GM12878 (cell line): ENCODE results near the gene PRRC2A.

Source experiments
- ATF7 ChIP-seq: fragments of 450-650 bp; IDR thresholded peaks from 2 replicates; pipeline ENCODE4 v1.6.1; 2016; ENCODE audit warnings: low read depth, mild to moderate bottlenecking
- CBX3 ChIP-seq: fragments of 200-600 bp; sonication (generic); IDR thresholded peaks from 2 replicates; pipeline ENCODE4 v1.6.1; 2016; ENCODE audit warnings: low read depth, borderline replicate concordance
- CEBPB ChIP-seq, 2 experiments: fragments of 150-350 bp in 1 of 2; IDR thresholded peaks; 2 replicates each; pipeline ENCODE4 v1.6.1; 2012 to 2014; ENCODE audit warnings: low read depth in 2 of 2, low read length in 2 of 2, borderline replicate concordance in 1 of 2, inconsistent platforms in 1 of 2
- CHD1 ChIP-seq: IDR thresholded peaks from 2 replicates; pipeline ENCODE4 v1.6.1; 2012; ENCODE audit warnings: low read depth, low read length, improper control_type of control experiment
- CHD2 ChIP-seq: IDR thresholded peaks from 2 replicates; pipeline ENCODE4 v1.6.1; 2011; ENCODE audit warnings: low read depth, low read length, improper control_type of control experiment, borderline replicate concordance
- E2F4 ChIP-seq: IDR thresholded peaks from 2 replicates; pipeline ENCODE4 v1.6.1; 2012; ENCODE audit warnings: low read depth, low read length, improper control_type of control experiment
- EZH2 ChIP-seq: IDR thresholded peaks from 2 replicates; pipeline ENCODE4 v1.6.1; 2012; ENCODE audit warnings: low read depth, mild to moderate bottlenecking, control low read depth, inconsistent platforms, low read length, borderline replicate concordance; ENCODE audit not compliant: control insufficient read depth
- POLR2A ChIP-seq: IDR thresholded peaks from 2 replicates; pipeline ENCODE4 v1.6.1; 2011; ENCODE audit warnings: low read depth, mild to moderate bottlenecking, low read length
- SP1 ChIP-seq: IDR thresholded peaks from one replicate; pipeline ENCODE4 v1.6.1; 2011; ENCODE audit warnings: low read depth, low read length
- TBL1XR1 ChIP-seq: IDR thresholded peaks from 2 replicates; pipeline ENCODE4 v1.6.1; 2012; ENCODE audit warnings: low read depth, low read length, improper control_type of control experiment
- TF ChIP-seq, protein P1 (sequence below), 3 experiments: IDR thresholded peaks in 2 of 3; conservative IDR thresholded peaks in 1 of 3; 2 replicates each; pipeline ENCODE4 v1.5.1; 2011; ENCODE audit warnings: low read depth in 3 of 3, low read length in 3 of 3, mild to moderate bottlenecking in 3 of 3, control low read depth in 2 of 3, moderate library complexity in 2 of 3, inconsistent platforms in 1 of 3, mixed read lengths in 1 of 3; ENCODE audit not compliant: control insufficient read depth in 2 of 3, insufficient read depth in 1 of 3; ENCODE audit errors: extremely low read depth in 1 of 3

DNA sequence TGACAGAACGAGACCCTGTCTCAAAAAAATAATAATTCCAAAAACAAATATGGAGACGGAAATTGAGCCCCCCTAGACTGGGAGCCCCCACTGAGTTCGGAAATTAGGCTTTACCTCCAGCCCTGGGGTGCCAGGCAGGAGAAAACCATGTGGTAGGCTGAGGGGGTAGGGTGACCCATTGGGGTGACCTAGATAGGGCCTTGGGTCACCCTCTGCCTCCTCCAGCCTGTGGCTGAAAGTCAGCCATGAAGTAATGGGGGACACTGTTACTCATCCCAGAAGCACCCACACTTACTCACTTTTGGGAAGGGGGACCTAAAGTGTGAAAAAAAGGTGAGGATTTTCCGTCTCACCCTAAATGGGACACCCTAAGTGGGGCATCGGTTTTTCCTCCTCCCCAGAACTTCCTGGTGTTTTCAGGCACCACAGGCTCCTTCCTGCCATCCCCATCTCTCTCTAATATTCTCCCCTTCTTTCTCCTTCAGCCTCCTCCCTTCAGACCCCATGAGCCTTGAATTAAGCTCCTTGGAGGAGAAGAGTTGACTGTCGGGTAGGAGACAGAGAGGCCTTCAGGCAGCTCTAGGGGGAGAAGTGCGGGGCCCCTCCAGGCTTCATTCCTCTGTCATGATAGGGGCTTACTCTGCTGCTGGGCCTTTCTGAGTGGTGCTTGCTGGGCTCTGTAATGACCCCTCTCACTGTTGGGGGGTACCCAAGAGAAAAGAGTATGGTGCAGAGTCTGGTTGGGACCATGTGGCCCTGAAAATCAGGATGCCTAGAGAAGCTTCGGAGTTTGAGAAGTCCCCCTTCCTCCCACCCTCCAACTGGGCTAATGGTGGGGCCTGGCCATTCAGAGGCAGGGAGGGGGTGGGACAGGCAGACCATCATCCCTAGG, 40.7 kb upstream of the PRRC2A start:
- TF ChIP-seq, protein P1, sequence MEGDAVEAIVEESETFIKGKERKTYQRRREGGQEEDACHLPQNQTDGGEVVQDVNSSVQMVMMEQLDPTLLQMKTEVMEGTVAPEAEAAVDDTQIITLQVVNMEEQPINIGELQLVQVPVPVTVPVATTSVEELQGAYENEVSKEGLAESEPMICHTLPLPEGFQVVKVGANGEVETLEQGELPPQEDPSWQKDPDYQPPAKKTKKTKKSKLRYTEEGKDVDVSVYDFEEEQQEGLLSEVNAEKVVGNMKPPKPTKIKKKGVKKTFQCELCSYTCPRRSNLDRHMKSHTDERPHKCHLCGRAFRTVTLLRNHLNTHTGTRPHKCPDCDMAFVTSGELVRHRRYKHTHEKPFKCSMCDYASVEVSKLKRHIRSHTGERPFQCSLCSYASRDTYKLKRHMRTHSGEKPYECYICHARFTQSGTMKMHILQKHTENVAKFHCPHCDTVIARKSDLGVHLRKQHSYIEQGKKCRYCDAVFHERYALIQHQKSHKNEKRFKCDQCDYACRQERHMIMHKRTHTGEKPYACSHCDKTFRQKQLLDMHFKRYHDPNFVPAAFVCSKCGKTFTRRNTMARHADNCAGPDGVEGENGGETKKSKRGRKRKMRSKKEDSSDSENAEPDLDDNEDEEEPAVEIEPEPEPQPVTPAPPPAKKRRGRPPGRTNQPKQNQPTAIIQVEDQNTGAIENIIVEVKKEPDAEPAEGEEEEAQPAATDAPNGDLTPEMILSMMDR (IDR thresholded peaks at IDR 0.05 in 2 of 3, conservative IDR thresholded peaks at IDR 0.05 in 1 of 3; ENCODE audit: control insufficient read depth in 2 of 3, extremely low read depth in 1 of 3, insufficient read depth in 1 of 3, low read depth in 3 of 3, low read length in 3 of 3) = no peak
- TF ChIP-seq SP1 = no peak
- TF ChIP-seq CHD1 = no peak
- no peak for TF ChIP-seq CEBPB (IDR thresholded peaks at IDR 0.05; ENCODE audit: borderline replicate concordance in 1 of 2, low read depth in 2 of 2, low read length in 2 of 2)
- TF ChIP-seq POLR2A = no peak
- TF ChIP-seq TBL1XR1 = no peak
- no peak for TF ChIP-seq EZH2
- no peak for TF ChIP-seq ATF7
- no peak for TF ChIP-seq CBX3
- no peak for TF ChIP-seq CHD2
- no peak for TF ChIP-seq E2F4
